HL-60 (cell line): ENCODE data around the gene RUBCN.
"Not testable (repeated sequence)": the region's sequence is repeated elsewhere in the genome, so short reads cannot be mapped to it uniquely, and the experiment has no call there.

Source experiments
- CTCF ChIP-seq: IDR thresholded peaks from one replicate; pipeline ENCODE4 v1.5.1; 2011; ENCODE audit warnings: low read length, control low read depth, inconsistent platforms; ENCODE audit not compliant: insufficient read depth
- POLR2AphosphoS5 ChIP-seq: IDR thresholded peaks from 2 replicates; pipeline ENCODE4 v1.6.1; 2012; ENCODE audit warnings: low read depth
- REST ChIP-seq: IDR thresholded peaks from 2 replicates; pipeline ENCODE4 v1.6.1; 2012; ENCODE audit warnings: low read depth; ENCODE audit not compliant: insufficient replicate concordance

- TF ChIP-seq REST, CTCF, POLR2AphosphoS5: not testable (repeated sequence)
These were observed 71.6 kb downstream of the RUBCN start for GRCh38 chr3:197665142-197665491.
